Measurements from ENCODE around the gene AP5B1.

The AP5B1 gene

DNA sequence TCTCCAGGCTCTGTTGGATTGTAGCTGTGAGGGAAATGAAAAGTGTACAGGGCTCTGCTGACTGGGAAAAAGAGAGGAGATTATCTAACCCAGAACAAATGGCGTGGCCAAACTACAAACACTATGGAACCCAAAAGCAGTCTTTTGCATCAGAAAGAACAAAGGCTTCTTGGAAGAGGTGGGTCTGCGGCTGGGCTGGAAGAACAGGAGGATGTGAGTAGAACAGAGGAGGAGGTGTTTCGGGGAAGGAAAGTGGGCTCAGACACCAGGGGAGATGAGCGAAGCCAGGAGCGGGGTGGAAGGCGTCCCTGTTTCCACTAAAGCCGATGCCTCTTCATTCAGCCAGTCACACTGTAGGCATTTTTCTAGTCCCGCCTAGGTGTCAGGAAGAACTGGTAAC lies 18.1 kb upstream of the AP5B1 start:
- DNase-seq = no peak

DNA sequence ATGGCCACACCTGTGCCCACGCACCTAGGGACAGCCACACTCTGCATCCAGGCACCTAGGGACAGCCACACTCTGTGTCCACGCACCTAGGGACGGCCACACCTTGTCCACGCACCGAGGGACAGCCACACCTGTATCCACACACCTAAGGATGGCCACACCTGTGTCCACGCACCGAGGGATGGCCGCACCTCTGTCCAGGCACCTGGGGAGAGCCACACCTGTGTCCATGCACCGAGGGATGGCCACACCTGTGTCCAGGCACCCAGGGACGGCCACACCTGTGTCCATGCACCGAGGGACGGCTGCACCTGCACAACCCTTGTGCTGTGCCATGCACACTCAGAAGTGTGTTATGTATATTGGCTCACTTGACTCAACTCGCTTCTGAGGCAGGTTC lies 16.9 kb upstream of the AP5B1 start:
- no peak for DNase-seq

DNA sequence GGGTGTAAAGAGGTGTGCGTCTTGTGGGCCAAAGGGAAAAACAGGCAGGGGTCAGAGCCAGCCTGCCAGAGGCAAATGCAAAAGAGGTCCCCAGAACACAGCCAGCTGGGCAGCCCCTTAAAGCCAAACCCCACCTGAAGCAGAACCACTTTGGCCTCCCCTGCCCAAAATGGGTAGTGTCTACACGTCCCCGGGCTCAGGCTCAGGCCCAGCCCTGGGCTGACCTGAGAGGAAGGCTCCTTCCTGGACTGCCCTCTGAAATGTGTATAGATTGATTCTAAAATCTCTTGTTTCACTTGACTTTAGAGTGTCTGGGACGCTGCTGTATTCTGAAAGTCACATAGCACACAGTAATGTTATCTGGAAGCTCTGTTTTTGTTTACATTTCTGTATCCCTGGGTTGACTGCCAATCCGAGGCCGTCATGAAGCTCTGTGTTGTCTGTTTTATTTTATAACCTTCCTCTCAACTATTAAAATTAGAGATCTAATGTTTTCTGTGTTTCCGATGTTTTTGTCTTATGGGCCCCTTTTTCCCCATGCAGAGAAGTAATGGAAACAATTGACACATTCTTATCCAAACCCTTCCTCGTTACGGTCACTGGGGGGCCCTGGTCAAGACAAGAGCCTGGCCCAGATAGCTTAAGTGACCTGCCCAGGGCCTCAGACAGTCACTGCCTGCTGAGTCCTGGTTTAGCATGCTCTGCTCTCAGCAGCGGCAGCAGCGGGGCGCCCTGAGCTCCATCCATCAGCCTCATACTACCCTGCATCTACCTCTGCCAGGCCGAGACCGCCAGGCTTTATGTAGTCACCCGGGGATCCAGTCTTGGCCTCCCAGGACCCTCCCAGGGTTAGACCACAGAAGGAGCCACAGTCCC lies 16.2 kb upstream of the AP5B1 start:
- DNase-seq = no peak

DNA sequence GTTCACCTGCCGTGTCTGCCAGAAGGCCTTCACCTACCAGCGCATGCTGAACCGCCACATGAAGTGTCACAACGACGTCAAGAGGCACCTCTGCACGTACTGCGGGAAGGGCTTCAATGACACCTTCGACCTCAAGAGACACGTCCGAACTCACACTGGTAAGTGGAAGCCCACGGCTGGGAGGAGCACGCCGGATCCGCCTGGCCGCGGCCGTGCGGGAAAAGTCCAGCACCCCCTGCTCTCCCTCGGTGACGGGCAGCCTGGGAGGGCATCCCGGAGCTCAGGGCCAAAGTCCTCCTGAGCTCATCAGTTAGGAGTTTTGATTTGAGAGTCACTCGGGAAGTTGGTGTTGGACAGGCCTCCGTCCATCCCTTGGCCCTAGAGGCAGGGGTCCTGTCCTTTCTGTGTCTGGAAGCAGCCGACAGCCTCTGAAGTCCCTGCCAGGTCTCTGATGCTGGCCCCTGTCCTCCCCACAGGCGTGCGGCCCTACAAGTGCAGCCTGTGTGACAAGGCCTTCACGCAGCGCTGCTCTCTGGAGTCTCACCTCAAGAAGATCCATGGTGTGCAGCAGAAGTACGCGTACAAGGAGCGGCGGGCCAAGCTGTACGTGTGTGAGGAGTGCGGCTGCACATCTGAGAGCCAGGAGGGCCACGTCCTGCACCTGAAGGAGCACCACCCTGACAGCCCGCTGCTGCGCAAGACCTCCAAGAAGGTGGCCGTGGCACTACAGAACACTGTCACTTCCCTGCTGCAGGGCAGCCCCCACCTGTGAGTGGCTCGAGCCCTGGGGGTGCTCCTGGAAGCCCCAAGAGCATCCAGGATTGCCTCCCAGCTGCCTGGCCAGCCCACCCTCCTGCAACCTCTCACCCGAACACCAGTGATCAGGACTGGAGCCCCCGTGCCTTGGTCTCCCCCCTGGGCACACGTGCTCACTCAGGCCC lies 14.1 kb upstream of the AP5B1 start:
- DNase-seq = no peak

DNA sequence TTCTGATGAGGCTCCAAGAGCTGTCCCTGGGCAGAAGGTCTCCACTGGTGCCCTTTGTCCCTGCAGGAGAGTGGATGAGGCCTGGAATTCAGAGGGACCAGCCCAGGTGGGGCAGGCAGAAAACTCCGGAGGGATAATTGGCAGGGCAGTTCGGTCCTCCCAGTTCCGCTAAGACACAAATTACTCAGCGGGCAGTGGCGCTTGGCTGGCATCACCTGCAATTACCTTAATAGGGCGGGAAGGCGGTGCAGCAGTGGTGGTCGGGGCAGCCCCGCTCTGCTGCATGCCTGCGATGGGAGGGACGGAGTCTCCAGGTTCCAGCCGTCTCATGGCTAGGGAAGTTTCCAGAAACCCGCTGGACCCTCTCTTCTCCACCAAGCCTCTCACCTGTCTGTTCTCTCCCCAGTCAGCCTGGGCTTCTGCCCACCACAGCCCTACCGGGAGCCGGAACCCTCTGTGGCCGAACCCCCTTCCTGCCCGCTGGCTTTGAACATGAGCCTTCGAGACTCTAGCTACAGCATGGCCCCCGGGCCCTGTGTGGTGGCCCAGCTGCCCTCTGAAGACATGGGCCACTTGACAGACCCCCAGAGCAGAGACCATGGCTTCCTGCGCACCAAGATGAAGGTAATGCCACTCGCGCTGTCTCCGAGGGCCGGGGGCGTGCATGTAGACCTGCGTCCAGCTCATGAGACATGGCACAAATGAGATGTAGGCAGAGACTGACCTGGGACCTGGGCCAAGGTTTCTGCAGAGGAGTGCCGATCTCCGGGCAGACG lies 13.0 kb upstream of the AP5B1 start:
- DNase-seq = no peak

DNA sequence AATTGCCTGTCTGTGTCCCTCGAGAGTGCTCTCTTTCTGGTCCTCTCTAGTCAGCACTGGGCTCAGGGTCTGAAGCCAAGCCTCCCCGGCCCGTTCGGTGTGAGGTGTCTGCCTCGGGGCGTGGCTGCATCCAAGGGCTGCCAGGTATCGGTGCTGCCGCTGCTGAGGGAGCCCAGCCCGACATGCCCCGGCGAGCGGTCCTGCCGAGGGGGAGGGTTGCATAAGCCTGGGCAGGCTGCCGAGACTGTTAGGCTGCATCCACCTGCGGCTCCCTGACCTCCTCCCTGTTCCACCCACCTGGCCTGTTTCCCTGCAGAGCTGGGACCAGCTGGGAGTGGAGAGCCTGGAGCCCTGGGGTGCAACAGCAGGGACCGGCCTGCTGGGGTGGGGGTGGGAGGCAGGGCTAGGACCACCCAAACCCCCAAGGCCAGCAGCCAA lies 12.4 kb upstream of the AP5B1 start:
- no peak for DNase-seq

DNA sequence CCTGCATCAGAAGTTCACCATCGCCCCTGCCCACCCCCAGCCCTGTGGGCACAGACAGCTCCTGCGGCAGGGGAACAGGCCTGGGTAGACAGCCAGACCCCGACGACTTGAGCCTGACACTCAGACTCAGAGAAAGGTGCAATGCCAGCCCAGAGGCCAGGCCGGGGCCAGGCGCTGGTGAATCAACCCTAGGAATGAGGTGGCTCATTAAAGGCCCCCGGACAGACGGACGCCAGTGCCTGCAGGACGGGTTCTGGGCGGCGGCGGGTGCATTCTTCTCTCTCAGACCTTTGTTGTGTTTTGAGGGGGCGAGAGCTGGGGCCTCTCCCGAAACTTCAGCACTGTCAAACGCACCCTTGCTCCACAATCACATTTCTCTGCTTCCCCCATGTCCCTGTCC lies 11.7 kb upstream of the AP5B1 start:
- no peak for DNase-seq

DNA sequence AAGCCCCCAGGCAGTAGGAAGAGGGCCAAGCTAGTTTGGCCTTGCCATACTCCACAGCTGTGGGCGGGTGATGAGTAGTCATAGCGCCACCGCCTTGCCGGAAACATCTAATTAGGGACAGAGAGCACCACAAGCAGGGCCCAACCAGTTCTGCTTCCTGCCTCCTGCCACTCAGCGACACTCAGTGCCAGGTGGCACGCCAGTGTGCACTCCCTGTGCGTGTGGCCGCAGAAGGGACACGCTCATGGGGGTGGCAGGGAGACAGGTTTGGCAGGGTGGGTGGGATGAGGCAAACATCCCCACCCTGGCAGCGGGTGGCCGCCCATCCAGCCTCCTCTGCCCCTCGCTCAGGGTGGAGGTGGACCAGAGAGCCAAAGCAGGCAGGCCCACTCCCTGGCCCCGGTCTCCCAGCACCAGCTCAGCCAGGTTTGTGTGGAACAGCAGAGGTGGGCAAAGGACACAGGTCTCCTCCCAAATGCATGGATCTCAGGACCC lies 11.0 kb upstream of the AP5B1 start:
- DNase-seq = no peak

DNA sequence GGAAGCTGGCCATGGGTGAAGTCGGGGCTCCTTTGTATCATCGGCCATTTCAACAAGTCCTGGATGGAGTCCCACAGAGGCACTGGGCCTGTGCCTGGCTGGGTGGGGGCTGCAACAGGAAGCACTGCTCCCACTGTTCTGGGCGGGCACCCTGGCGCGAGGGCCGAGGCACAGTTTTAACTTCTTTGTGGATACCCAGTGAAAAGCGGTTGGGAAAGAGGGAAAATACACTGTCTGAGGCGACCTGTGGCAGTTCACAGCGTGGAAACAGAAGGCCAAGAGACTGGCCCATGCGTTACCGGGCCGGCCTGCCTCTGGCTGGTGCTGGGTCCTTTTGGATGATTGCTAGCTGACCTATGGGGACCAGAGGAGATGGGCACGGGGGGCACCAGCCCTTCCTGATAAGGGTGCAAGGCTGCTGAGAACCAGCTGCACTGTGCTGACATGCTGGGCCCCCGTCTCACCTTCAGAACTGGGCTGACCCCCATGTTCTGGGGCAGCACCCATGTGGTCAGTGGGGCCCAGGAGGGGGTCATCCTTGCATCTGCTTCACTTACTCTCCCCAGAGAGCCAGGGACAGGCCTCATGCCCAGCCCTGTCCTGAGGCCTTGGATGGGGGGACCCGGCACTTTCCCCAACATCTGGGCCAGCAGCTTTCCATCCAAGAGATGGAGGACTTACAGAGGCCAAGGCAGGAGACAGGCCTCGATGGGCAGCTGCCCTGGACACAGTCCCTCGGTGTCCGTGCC lies 10.3 kb upstream of the AP5B1 start:
- DNase-seq = no peak

DNA sequence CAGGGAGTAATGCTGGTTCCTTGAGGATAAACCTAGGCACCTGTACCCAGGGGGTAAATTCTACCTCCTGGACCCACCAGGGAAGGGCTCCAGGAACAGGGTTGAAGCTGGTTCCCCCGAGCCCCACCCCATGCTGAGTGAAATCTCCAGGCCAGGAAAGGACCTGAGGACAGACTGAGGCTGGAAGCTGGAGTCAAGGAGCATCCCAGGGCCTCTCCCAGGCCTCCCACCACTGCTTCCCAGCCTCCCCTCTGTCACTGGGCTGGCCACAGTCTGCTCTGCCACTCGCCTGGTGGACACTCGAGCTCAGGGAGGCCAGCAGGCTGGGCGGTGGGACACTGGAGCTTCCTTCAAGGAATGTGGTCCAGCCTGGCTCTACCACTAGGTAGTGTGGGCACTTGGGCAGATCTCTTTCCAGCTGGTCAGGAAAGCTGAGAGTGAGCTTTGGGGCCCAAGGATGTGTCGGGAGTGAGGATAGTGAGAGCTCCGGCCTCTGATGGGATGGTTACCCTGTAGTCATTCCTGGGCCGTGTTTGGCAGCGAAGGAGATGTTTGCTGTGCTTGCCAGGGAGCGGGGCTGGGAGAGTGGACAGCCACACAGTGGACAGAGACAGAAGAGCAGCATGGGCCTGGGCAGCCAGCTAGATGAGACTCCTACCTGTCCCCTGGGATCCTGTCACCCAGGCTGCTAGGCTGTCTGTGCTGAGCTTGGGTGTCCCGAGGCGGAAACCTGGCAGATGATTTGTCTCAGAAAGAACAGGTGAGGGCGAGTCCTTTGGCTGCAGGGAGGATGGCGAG lies 9.5 kb upstream of the AP5B1 start:
- DNase-seq = no peak

DNA sequence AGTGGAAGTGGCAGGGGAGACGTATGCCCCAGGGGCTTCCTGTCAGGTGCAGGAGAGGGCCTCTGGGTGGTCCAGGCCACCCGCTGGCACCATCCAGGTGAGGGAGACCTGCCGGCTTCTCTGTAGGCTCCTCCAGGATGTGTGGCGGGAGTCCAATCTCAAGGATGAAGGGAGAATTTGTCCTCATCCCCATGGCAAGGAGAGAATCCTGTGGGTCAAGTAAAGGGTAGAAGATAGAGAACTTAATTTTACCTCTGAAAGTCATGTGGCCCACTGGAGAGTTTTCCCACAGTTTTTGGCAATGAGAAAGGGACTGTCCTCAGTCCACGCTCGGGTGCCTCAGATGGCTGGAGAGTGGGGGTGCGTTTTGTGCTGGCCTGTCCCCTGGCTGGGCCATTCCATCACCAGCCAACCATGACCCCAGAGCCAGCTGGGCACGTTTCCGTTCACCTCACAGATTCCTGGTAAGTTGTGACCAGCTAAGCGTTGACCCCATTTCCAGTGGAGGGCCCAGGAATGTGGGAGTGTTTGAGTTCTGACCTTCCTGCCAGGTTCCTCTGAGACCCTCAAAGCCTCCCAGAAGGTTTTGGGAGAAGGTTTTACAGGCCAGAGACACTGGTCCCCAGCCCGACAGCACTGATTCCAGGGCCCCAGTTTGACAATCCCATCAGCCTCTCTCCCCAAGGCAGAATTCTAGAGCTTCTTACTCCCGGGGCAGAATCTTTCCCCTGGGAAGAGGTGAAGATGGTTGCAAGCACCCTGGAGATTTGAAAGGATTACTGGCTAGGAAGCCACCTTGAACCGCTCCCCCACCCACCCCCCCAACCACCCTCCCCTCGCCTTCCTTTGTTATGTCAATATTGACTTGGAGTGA lies 8.7 kb upstream of the AP5B1 start:
- DNase-seq = no peak

DNA sequence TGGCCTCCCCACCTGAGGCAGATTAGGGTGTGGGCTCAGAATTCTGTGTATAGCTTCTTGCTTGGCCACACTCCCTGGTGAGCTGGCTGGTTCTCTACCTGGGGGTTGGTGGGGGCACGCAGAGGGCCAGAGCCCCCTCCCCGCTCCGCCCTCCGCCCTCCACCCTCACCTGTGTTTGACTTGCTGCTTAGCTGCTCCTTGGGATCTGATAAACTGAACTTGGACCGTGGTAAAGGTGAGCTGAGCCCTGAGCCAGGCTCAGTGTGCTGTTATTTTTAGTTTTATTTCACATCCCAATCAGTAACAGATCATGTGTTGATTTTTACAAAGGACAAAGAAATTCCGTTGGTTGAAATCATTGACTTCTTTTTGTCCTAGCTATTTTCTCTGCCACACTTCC lies 8.0 kb upstream of the AP5B1 start:
- DNase-seq = no peak

DNA sequence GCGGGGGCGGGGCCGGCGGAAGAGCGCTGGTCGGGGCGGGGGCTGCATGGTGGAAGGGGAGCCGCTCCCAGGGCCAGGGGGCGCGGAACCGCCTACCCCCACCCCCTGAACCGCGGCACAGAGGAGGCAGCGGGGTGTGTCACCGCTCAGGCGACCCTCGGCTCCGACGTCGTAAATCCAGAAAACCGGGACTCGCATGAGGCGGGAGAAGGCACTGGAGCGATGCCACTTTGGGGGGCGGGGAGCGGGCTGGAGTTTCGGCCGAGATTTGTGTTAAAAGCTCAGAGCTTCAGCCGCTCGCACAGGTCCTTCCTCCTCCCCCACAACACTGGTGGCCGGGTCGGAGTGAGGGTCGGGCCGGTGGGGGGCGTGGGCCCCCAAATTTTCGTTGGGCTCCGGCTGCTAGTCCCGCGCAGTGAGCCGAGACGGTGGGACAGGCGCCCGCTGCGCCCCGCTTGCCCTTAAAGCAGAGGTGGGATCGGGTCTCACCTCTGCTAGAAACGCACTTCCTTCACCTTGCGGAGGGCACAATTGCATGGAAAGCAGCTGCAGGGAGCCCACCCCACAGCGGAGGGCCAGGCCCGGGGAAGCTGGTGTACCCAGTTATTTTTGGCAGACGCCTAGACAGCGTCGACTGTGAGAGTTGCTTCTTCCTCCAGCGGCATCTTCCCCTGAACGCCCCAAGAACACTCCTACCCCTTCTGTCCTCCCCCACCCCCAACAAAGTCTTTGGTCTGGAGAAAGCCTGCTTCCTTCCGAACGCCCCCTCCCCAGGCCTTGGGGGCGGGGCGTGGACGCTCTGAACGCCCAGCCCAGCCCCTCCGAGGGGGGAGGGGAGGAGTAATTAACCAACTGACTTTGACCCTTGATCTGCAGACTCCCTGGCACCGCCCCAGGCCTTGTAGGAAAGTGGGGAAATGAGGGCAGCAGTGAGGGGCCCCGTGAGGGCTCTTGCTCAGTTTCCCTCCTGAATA lies 7.2 kb upstream of the AP5B1 start:
- no peak for DNase-seq

DNA sequence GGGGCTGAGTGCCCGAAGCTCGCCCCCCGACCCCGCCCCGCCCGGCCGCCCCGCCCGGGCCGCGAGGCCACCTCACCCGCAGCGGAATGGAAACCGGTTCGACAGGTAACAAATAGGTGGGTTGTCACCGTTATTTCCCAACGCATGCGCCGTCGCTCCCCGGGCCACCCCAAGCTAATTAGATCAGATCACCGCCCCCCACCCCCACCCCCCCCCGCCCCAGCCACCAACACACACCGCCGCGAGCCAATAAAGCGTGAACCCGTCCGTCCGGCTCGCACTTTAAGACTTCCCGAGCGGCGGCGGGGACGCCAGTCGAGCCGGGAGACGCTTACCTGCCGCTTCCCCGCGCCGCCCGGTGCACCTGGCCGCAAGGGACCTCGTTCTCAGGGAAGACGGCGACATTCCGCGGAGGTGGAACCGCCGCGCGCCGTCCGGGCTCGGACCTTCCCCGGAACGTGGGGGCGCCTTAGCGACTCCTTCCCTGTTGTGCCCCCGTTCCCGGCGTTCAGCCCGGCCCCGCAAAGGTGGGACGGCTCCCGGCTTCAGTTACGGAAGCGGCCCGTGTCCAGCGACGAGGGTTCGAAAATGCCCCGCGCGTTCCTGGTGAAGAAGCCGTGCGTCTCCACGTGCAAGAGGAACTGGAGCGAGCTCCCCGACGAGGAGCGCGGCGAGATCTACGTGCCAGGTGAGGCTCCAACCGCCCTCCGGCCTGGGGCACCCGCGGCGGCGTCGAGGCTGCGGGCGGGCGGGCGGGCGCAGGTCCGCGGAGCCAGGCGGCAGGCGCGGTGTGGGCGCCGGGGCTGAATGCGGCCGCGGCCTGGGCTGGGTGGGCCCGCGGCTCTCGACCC lies 6.2 kb upstream of the AP5B1 start, which contains the start of gene OVOL1:
OVOL1 (plus strand) TSS at position 278 of the 851 bp plus-strand sequence; CDS start at position 589, 311 bp downstream.
- no peak for DNase-seq

DNA sequence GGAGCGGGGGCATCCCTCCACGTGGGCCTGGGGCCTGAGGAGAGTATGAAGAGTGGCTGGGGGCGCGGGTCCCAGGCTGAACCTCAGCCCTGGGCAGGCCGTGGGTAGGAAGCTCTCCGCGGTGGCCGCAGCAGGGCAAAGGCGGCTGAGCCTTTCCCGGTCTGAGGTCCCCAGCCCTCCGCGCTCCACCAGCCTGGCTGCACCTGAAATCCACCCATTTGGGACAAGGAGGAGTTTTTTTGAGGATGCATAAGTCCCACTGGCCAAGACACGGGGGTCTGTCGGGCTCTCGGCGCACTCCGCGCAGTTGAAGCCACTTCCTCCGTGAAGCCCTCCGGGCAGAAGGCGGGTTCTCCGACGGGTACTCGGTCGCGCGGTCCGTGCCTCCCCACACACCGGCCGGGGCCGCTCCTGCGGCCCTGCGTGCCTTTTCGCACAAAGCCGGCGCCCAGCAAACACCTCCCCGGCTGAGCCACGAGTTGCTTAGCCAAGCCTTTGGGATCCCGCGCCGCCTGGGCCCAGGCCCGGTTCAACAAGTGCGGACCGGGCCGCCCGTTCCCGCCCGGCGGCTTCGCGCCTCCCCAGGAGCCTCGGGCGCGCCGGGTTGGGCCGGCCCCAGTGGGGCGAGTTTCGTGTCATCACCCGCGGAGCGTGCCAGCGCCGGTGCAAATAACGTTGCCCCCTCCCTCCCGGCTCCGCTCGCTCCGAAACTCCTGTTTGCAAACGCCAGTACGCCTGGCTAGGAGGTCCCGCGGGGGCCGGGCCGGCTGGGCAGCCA lies 5.4 kb upstream of the AP5B1 start:
- DNase-seq = no peak

DNA sequence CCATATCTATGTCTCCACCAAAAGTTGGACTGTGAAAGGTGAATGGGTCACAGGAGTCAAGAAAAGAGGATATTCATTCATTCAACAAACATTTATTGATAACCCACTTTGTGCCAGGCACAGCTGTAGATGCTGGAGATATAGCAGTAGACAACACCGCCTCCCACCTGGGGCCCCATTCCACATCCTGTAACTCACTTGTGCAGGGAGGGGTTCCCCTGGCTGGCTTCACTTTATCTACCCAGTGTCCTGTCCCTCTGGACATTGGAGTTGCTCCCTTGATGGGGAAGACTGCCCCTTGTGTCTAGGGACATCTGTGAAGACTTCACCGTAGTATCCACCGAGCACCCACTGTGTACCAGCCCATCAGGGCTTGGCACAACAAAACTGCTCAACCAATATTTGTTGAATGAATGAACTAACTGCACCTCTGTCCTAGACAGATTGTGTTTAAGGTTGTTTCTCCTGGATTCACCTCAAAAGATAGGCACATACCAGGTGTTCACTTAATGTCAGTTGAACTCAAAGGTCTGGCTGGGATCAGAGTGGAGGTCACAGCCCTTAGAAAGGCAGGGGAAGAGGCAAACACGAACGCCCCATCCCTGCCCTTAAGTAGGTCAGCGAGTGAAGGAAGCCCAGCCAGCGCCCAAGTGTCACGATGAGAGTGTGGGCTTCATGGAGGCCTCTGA lies 4.7 kb upstream of the AP5B1 start:
- no peak for DNase-seq

Measured in NCI-H1436 treated with DMSO at 0.1 percent for 48 hours (cell line).